Measurements from ENCODE around the gene CFAP43. TPM values are rescaled to one million over a fixed set of nuclear protein-coding genes. Genes with fewer than 3 reads are reported as not detected.
"Not testable (repeated sequence)": the region's sequence is repeated elsewhere in the genome, so short reads cannot be mapped to it uniquely, and the experiment has no call there.

Gene CFAP43
- polyA plus RNA-seq, 3 donors = 13.4 to 29.6 (median 25.0) TPM

DNA sequence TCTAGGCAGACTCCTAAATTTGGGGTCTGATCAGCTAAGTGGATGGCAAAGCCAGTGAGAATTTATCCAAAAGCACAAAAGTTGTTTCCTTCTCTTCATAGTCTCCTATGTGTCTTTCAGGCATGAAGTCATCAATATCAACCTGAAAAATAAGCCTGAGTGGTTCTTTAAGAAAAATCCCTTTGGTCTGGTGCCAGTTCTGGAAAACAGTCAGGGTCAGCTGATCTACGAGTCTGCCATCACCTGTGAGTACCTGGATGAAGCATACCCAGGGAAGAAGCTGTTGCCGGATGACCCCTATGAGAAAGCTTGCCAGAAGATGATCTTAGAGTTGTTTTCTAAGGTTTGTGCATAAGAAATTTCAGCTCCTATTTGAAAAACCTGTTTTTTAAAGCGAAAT, 27.3 kb upstream of the CFAP43 start:
- no peak for DNase-seq

DNA sequence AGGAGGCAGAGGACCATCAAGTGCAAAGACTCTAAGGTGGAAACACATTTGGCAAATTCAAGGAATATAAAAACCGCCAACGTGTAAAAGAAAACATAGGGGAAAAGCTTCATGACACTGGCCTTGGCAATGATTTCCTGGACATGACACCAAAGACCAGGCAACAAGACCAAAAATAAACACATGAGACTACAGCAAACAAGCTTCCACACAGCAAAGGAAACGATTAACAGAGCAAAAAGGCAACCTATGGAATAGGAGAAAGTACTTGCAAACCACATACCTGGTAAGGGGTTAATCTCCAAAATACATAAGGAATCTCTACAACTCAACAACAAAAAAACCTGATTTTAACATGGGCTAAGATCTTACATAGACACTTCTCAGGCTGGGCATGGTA, 26.0 kb upstream of the CFAP43 start:
- no peak for DNase-seq

DNA sequence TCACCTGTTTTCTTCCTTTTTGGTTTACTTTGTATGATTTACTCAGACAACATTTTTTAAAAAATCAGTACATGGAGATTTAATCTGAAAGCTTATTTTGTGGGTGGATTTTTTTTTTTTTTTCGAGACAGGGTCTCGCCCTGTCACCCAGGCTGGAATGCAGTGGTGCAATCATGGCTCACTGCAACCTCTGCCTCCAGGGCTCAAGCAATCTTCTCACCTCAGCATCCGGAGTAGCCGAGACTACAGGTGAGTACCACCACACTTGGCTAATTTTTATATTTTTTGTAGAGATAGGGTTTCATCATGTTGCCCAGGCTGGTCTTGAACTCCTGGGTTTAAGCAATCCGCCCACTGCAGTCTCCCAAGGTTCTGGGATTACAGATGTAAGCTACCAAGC, 25.1 kb upstream of the CFAP43 start:
- no peak for DNase-seq

GRCh38 chr10:104256335-104256961, 24.3 kb upstream of the CFAP43 start:
- DNase-seq = no peak

DNA sequence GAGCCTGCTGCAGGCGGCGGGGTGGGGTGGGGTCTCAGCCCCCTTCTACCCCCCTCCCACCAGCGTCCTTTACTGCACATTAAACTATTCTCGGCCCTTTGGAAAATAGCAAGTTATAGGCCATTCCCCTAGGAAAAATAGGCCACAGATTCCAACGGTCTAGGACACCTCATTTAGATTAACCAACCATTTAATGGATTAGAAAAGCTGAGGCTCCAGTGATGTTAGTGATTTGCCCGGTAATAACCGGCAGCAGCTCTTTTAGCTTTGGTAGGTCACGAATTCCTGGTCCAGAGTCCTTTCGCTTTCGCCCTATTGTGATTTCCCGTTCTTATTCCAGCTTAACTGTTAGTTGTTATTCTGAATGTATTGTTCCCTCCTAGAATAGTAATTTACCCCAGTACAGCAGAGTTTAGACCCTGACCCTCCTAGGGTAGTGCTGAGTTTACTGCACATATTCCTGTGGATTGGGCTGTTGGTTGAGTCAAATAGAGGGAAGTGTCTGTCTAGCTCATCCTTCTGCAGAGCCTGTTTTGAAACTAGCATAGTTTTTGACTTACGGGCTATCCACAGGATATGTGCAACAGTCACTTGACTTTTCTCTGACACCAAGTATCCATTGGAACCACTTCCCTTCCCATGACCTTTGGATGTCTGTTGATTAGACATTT, 23.3 kb upstream of the CFAP43 start:
- DNase-seq = no peak

GRCh38 chr10:104254493-104255310, 22.5 kb upstream of the CFAP43 start, which contains the start of gene GSTO1:
GSTO1 (plus strand) TSS chr10:104254892; CDS start chr10:104254929, 37 bp downstream.
- peak; percentile 52 for DNase-seq

DNA sequence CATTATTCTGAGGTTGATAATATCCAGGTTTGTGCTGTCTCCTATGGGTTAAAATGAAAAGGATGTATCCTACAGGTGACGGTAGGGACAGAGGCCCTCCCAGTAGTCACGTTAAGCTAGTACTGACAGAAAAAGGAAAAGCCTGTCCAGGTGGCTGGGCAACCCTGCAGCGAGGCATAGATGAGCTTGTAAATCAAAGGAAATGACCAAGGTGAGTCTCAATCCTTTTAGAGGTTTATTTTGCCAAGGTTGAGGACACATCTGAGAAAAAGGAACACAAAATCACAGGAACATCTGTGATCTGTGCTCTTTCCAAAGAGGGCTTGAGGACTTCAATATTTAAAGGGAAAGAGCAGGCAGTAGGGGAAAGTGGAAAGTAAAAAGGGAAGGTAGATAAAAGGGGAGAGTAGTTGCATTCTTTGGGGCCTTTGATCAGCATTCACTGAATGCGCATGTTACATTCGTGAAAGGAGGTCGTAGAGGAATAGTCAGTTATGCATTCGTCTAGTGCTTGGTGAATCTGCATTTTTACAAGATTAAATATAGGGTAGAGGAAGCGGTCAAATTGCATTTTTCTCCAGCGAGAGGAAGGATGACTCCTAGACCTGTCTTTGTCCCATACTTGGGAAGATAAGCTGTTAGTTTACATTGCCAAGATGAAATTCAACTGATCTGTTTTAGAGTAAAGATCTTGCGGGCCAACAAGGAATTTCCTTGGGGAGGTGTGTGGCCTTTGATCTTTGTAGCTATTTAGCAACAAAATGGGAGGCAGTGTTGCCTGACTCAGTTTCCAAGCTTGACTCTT, 21.6 kb upstream of the CFAP43 start:
- no peak for DNase-seq

- DNase-seq = no peak
These were observed 20.9 kb upstream of the CFAP43 start for GRCh38 chr10:104253106-104253505.

GRCh38 chr10:104252368-104252767, 20.2 kb upstream of the CFAP43 start:
- no peak for DNase-seq

GRCh38 chr10:104251443-104251842, 19.3 kb upstream of the CFAP43 start:
- DNase-seq = no peak

- DNase-seq = no peak
These were observed 18.2 kb upstream of the CFAP43 start for GRCh38 chr10:104250371-104250770.

DNA sequence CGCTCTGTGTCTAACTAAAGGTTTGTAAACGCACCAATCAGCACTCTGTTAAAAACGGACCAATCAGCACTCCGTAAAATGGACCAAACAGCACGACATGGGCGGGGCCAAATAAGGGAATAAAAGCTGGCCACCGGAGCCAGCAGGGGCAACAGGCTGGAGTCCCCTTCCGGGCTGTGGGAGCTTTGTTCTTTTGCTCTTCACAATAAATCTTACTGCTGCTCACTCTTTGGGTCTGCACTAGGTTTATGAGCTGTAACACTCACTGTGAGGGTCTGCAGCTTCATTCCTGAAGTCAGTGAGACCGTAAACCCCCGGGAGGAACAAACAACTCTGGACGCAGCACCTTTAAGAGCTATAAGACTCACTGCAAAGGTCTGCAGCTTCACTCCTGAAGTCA, 16.8 kb upstream of the CFAP43 start:
- DNase-seq = not testable (repeated sequence)

GRCh38 chr10:104247513-104248146, 15.5 kb upstream of the CFAP43 start:
- DNase-seq = no peak

DNA sequence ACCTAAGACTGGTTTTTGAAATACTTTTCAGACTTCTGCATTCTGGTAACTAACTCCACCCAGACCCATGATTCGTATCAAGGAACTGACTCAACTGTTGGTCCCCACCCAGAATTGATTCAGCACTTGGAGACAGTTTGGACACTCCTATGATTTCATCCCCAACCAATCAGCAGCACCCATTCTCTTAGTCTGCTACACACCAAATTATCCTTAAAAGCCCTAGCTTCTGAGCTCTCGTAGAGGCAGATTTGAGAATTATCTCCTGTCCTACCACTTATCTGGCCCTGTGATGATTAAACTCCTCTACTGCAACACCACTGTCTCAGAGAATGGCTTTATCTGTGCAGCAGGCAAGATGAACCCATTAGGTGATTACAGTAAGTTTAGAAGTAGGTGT, 14.8 kb upstream of the CFAP43 start:
- DNase-seq = no peak

- no peak for DNase-seq
These were observed 13.0 kb upstream of the CFAP43 start for GRCh38 chr10:104245066-104245632.

DNA sequence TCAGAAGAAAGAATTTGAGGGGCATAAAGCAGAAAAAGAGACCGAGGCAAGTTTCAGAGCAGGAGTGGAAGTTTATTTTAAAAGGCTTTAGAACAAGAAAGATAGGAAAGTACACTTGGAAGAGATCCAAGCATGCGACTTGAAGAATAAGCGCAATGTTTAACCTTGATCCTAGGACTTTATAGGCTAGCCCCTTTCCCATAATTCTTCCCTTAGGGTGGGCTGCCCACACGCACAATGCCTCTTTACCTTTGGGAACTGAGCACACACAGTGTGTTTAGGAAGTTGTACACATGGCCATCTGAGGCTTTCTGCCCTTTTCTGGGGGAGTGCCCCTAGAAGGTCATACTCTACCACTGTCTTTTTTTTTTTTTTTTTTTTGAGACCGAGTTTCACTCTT, 11.3 kb upstream of the CFAP43 start:
- no peak for DNase-seq

DNA sequence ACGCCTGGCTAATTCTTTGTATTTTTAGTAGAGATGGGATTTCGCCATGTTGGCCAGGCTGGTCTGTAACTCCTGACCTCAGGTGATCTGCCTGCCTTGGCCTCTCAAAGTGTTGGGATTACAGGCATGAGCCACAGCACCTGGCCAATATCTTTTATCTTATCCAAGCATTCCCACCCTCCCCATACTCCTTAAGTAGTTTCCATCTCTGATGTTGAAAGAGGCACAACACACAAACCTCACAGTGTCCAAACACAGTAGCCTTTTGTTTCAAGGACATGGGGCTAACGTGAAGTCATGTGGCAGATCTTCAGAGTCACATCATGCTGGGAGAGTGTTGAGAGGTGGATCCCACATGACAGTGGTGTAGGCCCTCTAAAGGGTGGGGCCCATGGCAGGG, 10.8 kb upstream of the CFAP43 start:
- not testable (repeated sequence) for DNase-seq

DNA sequence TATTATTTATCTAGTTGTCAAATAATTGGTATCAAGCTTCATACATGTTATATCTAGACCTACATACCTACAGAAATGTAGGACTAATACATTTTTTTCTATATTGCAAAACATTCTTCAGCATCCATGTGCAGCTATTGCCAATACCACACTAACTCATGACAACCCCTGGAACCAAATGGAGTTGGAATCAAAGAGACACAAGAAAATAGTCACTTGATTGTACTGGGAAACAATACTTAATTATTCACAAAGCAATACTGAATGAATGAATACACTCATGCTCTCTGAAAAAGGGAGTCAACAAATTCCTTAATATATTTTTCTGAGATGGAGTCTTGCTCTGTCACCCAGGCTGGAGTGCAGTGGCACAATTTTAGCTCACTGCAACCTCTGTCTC, 10.4 kb upstream of the CFAP43 start:
- DNase-seq = no peak

- no peak for DNase-seq
These were observed 7.9 kb upstream of the CFAP43 start for GRCh38 chr10:104240078-104240477.

DNA sequence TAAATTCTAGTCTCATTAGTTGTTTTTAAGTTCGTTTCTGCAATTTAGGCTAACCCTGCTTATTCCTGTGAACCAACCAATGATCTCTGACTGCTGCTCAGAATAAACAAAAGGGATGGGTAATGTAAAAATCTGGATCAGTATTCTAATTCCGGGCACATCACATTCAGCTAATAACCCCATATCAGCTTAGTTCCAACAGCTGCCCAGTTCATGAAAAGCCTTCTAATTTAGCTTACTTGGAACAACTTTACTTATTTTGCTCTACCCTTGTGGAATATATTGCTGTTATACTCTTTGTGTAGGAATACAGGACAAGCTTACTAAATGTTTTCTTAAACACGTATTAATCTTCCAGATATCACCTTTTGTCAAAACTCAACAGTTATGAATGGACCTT, 3.6 kb upstream of the CFAP43 start:
- no peak for DNase-seq

GRCh38 chr10:104234934-104235333, 2.8 kb upstream of the CFAP43 start:
- no peak for DNase-seq
